Activated naive CD8-positive, alpha-beta T cell treated with anti-CD3 and anti-CD28 coated beads, Interleukin-2, amount 10 ng/mL, durations not matched to agents 7 days and 5 days (primary cell): ENCODE measurements around the gene ACAA1. TPM values are rescaled to one million over a fixed set of nuclear protein-coding genes. Genes with fewer than 3 reads are reported as not detected.

Experiments used
- ATAC-seq: fragments of 150-1000 bp; cut with Tn5 transposase; one replicate; pipeline ENCODE4 v1.10.0; 2021; ENCODE audit warnings: low read depth, moderate library complexity
- POLR2A ChIA-PET: fragments of 350-600 bp; sonication (Branson Sonifier 250); formaldehyde crosslinking; loops from one replicate; lab custom pipeline; 2021; ENCODE audit warnings: antibody characterized with exemption; lab: Charles Lee
- DNase-seq: peaks from one replicate; pipeline ENCODE4 v3.0.0; 2021
- H3K27ac Mint-ChIP-seq: one replicate; pipeline ENCODE4 v1.8.0; 2022; ENCODE audit warnings: mild to moderate bottlenecking, mixed read lengths
- H3K27me3 Mint-ChIP-seq: one replicate; pipeline ENCODE4 v1.8.0; 2022; ENCODE audit warnings: mild to moderate bottlenecking, moderate library complexity, mixed read lengths
- H3K36me3 Mint-ChIP-seq: one replicate; pipeline ENCODE4 v1.8.0; 2021; ENCODE audit warnings: mild to moderate bottlenecking, mixed read lengths
- H3K4me1 Mint-ChIP-seq: one replicate; pipeline ENCODE4 v1.8.0; 2021; ENCODE audit warnings: mixed read lengths
- H3K4me3 Mint-ChIP-seq: one replicate; pipeline ENCODE4 v1.8.0; 2022; ENCODE audit warnings: mild to moderate bottlenecking, moderate library complexity, mixed read lengths
- H3K9me3 Mint-ChIP-seq: one replicate; pipeline ENCODE4 v1.8.0; 2021; ENCODE audit warnings: mixed read lengths
- total RNA-seq, 2 experiments: library from RNA; stranded (reverse); gene quantifications; one replicate each; pipeline ENCODE4 v1.2.3, GENCODE V29; 2021

Gene ACAA1
- total RNA-seq, 2 experiments from 2014 or later: 89.0 to 93.5 TPM

- ATAC-seq: no peak
- POLR2A ChIA-PET: no interaction called here
- no peak overlapping the region for H3K4me3 Mint-ChIP-seq
These were observed 26.4 kb downstream of the ACAA1 start for GRCh38 chr3:38110314-38111050.

GRCh38 chr3:38109580-38110313, 27.2 kb downstream of the ACAA1 start:
- POLR2A ChIA-PET: no interaction called here

More at GRCh38 chr3:38110314-38111050, 26.4 kb downstream of the ACAA1 start:
- H3K4me1 Mint-ChIP-seq: peaks cover 5% of the 10 kb centered on the region
- DNase-seq: no peak
- peaks cover 2% of the 10 kb centered on the region for H3K9me3 Mint-ChIP-seq
- H3K36me3 Mint-ChIP-seq: no peaks in the 10 kb centered on the region
- H3K27me3 Mint-ChIP-seq: no peaks in the 10 kb centered on the region
- no peak overlapping the region for H3K27ac Mint-ChIP-seq

GRCh38 chr3:38108649-38109579, 28.0 kb downstream of the ACAA1 start:
- DNase-seq (no peak), ATAC-seq (no peak)
- Mint-ChIP-seq H3K27me3 (peaks cover 6% of the 10 kb centered on the region), H3K27ac (no peak overlapping the region), H3K36me3 (no peaks in the 10 kb centered on the region), H3K4me3 (no peak overlapping the region), H3K9me3 (peaks cover 2% of the 10 kb centered on the region), H3K4me1 (no peaks in the 10 kb centered on the region)
- POLR2A ChIA-PET: interaction anchor here (0.6 kb wide), 1 partner anchor 73 kb away, joined by 5 read pairs; no protein-coding TSS in a partner anchor

More at GRCh38 chr3:38109580-38110313, 27.2 kb downstream of the ACAA1 start:
- DNase-seq: no peak
- no peak for ATAC-seq
- peaks cover 5% of the 10 kb centered on the region for H3K27me3 Mint-ChIP-seq
- no peaks in the 10 kb centered on the region for H3K36me3 Mint-ChIP-seq
- H3K27ac Mint-ChIP-seq: no peak overlapping the region
- peaks cover 2% of the 10 kb centered on the region for H3K9me3 Mint-ChIP-seq
- no peaks in the 10 kb centered on the region for H3K4me1 Mint-ChIP-seq
- no peak overlapping the region for H3K4me3 Mint-ChIP-seq

GRCh38 chr3:38107911-38108648, 28.8 kb downstream of the ACAA1 start:
- DNase-seq: no peak
- no peak for ATAC-seq
- H3K27me3 Mint-ChIP-seq: peaks cover 9% of the 10 kb centered on the region
- H3K36me3 Mint-ChIP-seq: no peaks in the 10 kb centered on the region
- H3K9me3 Mint-ChIP-seq: peaks cover 2% of the 10 kb centered on the region
- H3K27ac Mint-ChIP-seq: no peak overlapping the region
- no peak overlapping the region for H3K4me3 Mint-ChIP-seq
- POLR2A ChIA-PET: no interaction called here
- no peaks in the 10 kb centered on the region for H3K4me1 Mint-ChIP-seq

- H3K9me3 Mint-ChIP-seq: peaks cover 2% of the 10 kb centered on the region
- no peak overlapping the region for H3K4me3 Mint-ChIP-seq
- H3K27ac Mint-ChIP-seq: no peak overlapping the region
- POLR2A ChIA-PET: no interaction called here
- DNase-seq: no peak
- ATAC-seq: no peak
- no peaks in the 10 kb centered on the region for H3K4me1 Mint-ChIP-seq
- H3K36me3 Mint-ChIP-seq: no peaks in the 10 kb centered on the region
- peaks cover 11% of the 10 kb centered on the region for H3K27me3 Mint-ChIP-seq
These were observed 31.4 kb downstream of the ACAA1 start for GRCh38 chr3:38105525-38105924.

- Mint-ChIP-seq H3K4me1 (peaks cover 2% of the 10 kb centered on the region), H3K4me3 (no peak overlapping the region), H3K27me3 (peaks cover 15% of the 10 kb centered on the region), H3K9me3 (peaks cover 2% of the 10 kb centered on the region), H3K36me3 (no peaks in the 10 kb centered on the region), H3K27ac (no peak overlapping the region)
- DNase-seq (no peak), ATAC-seq (no peak)
- POLR2A ChIA-PET: no interaction called here
These were observed 34.5 kb downstream of the ACAA1 start for GRCh38 chr3:38102444-38102814.

- no peaks in the 10 kb centered on the region for H3K36me3 Mint-ChIP-seq
- peaks cover 2% of the 10 kb centered on the region for H3K4me1 Mint-ChIP-seq
- no peak overlapping the region for H3K27ac Mint-ChIP-seq
- ATAC-seq (no peak), DNase-seq (no peak)
- H3K4me3 Mint-ChIP-seq: no peak overlapping the region
- peaks cover 2% of the 10 kb centered on the region for H3K9me3 Mint-ChIP-seq
- POLR2A ChIA-PET: no interaction called here
- H3K27me3 Mint-ChIP-seq: peaks cover 15% of the 10 kb centered on the region
These were observed 35.0 kb downstream of the ACAA1 start for GRCh38 chr3:38101811-38102443.

- Mint-ChIP-seq H3K4me3 (no peak overlapping the region), H3K9me3 (no peaks in the 10 kb centered on the region), H3K36me3 (no peaks in the 10 kb centered on the region), H3K27ac (no peak overlapping the region), H3K4me1 (peaks cover 2% of the 10 kb centered on the region), H3K27me3 (peaks cover 15% of the 10 kb centered on the region)
- POLR2A ChIA-PET: no interaction called here
- ATAC-seq: no peak
- no peak for DNase-seq
These were observed 36.4 kb downstream of the ACAA1 start for GRCh38 chr3:38100498-38100897.

GRCh38 chr3:38099518-38099917, 37.4 kb downstream of the ACAA1 start:
- POLR2A ChIA-PET: no interaction called here
- peaks cover 9% of the 10 kb centered on the region for H3K27me3 Mint-ChIP-seq
- peaks cover 2% of the 10 kb centered on the region for H3K4me1 Mint-ChIP-seq
- H3K36me3 Mint-ChIP-seq: no peaks in the 10 kb centered on the region
- no peak overlapping the region for H3K27ac Mint-ChIP-seq
- H3K9me3 Mint-ChIP-seq: no peaks in the 10 kb centered on the region
- DNase-seq (no peak), ATAC-seq (no peak)
- no peak overlapping the region for H3K4me3 Mint-ChIP-seq

- Mint-ChIP-seq H3K27me3 (peaks cover 6% of the 10 kb centered on the region), H3K4me3 (no peak overlapping the region), H3K9me3 (no peaks in the 10 kb centered on the region), H3K27ac (no peak overlapping the region), H3K36me3 (no peaks in the 10 kb centered on the region), H3K4me1 (peaks cover 2% of the 10 kb centered on the region)
- DNase-seq (no peak), ATAC-seq (no peak)
- POLR2A ChIA-PET: no interaction called here
These were observed 38.6 kb downstream of the ACAA1 start for GRCh38 chr3:38098376-38098723.

GRCh38 chr3:38097446-38098375, 39.2 kb downstream of the ACAA1 start:
- H3K4me3 Mint-ChIP-seq: no peak overlapping the region
- POLR2A ChIA-PET: no interaction called here
- peaks cover 6% of the 10 kb centered on the region for H3K27me3 Mint-ChIP-seq
- H3K36me3 Mint-ChIP-seq: no peaks in the 10 kb centered on the region
- no peak overlapping the region for H3K27ac Mint-ChIP-seq
- H3K4me1 Mint-ChIP-seq: peaks cover 2% of the 10 kb centered on the region
- ATAC-seq (no peak), DNase-seq (no peak)
- no peaks in the 10 kb centered on the region for H3K9me3 Mint-ChIP-seq
